ENCODE data around the gene CDHR5. TPM values are rescaled to one million over a fixed set of nuclear protein-coding genes. Genes with fewer than 3 reads are reported as not detected.

CDHR5 gene
- total and polyA plus RNA-seq, 7 experiments from 2014 or later = not detected

DNA sequence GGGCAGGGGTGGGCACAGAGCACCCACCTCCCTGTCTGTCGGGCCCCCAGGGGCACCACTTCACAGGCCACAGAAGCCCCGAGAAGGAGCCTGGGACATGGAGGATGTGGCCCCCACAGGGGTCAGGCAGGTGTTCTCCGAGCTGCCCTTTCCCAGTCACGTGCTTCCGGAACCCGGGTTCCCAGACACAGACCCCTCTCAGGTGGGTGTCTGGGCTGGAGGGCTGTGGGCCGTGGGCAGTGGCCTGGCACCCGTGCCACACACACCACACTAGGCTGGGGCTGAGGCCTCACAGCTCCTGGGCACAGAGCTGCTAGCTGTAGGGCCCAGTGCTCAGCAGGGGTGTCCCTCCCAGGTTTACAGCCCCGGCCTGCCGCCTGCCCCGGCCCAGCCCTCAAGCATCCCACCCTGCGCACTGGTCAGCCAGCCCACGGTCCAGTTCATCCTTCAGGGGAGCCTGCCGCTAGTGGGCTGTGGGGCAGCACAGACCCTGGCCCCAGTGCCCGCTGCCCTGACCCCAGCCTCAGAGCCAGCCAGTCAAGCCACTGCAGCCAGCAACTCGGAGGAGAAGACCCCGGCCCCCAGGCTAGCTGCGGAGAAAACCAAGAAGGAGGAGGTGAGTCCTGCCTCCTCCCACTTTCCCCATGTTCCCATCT lies 14.5 kb downstream of the CDHR5 start:
- Histone ChIP-seq H3K9me3 (ENCODE audit: control insufficient read depth in 2 of 3, low read length in 3 of 3) (no peaks in the 10 kb centered on the region), H3K27me3 (ENCODE audit: control insufficient read depth in 2 of 2, insufficient read depth in 2 of 2, low read length in 2 of 2) (no peaks in the 10 kb centered on the region), H3K4me3 (ENCODE audit: low read length) (no peak overlapping the region), H3K36me3 (ENCODE audit: control insufficient read depth in 2 of 3, insufficient read depth in 3 of 3, low read length in 3 of 3) (peaks cover 0 to 82% (median 34%) of the 10 kb centered on the region in 3 experiments), H3K27ac (ENCODE audit: low read depth, low read length) (peak overlapping the region; percentile 28), H3K4me1 (ENCODE audit: control insufficient read depth in 2 of 2, insufficient read depth in 2 of 2, low read length in 2 of 2) (peaks cover 8 to 22% of the 10 kb centered on the region in 2 donors)
- no peaks in the 10 kb centered on the region for H3K27me3 Mint-ChIP-seq
- ChIA-PET CTCF (no interaction called here), POLR2A (no interaction called here)
- H3K36me3 Mint-ChIP-seq = peaks cover 0 to 16% (median 5%) of the 10 kb centered on the region in 5 donors
- H3K4me3 Mint-ChIP-seq = no peak overlapping the region
- intact Hi-C loops (cut with micrococcal nuclease) = no loop called here
- ATAC-seq (no peak), DNase-seq (peak in 1 of 9 donors; percentile 22)
- peaks cover 0 to under 1% (median 0%) of the 10 kb centered on the region in 11 donors for H3K9me3 Mint-ChIP-seq
- H3K4me1 Mint-ChIP-seq = peaks cover 0 to 14% (median 10%) of the 10 kb centered on the region in 7 donors
- H3K27ac Mint-ChIP-seq = peak overlapping the region in 4 of 9 donors; percentile 58 to 91 (median 78)

DNA sequence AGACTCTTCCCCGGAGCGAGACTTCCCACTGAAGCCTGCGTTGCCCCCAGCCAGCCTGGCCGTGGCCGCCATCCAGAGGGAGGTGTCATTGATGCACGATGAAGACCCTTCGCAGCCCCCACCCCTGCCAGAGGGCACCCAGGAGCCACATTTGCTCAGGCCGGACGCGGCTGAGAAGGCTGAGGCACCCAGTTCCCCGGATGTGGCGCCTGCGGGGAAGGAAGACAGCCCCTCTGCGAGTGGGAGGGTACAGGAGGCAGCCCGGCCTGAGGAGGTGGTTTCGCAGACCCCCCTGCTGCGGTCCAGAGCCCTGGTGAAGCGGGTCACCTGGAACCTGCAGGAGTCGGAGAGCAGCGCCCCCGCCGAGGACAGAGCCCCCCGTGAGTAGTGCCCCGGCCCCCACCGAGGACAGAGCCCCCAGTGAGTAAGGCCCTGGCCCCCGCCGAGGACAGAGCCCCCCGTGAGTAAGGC lies 15.4 kb downstream of the CDHR5 start:
- H3K4me1 ChIP-seq (ENCODE audit: control insufficient read depth in 2 of 2, insufficient read depth in 2 of 2, low read length in 2 of 2) = peaks cover 7 to 13% of the 10 kb centered on the region in 2 donors
- Mint-ChIP-seq H3K36me3 (peaks cover 0 to 16% (median 5%) of the 10 kb centered on the region in 5 donors), H3K4me3 (no peak overlapping the region), H3K4me1 (peaks cover 0 to 12% (median 8%) of the 10 kb centered on the region in 7 donors), H3K27ac (no peak overlapping the region), H3K9me3 (no peaks in the 10 kb centered on the region), H3K27me3 (no peaks in the 10 kb centered on the region)
- no peak overlapping the region for H3K4me3 ChIP-seq (ENCODE audit: low read length)
- H3K27me3 ChIP-seq (ENCODE audit: control insufficient read depth in 2 of 2, insufficient read depth in 2 of 2, low read length in 2 of 2) = no peaks in the 10 kb centered on the region
- no peaks in the 10 kb centered on the region for H3K9me3 ChIP-seq (ENCODE audit: control insufficient read depth in 2 of 3, low read length in 3 of 3)
- intact Hi-C loops (cut with micrococcal nuclease) = no loop called here
- no peak overlapping the region for H3K27ac ChIP-seq (ENCODE audit: low read depth, low read length)
- ATAC-seq = no peak
- peaks cover 0 to 90% (median 35%) of the 10 kb centered on the region in 3 experiments for H3K36me3 ChIP-seq (ENCODE audit: control insufficient read depth in 2 of 3, insufficient read depth in 3 of 3, low read length in 3 of 3)
- DNase-seq = peak in 1 of 9 donors; percentile 21
- ChIA-PET POLR2A (no interaction called here), CTCF (no interaction called here)

DNA sequence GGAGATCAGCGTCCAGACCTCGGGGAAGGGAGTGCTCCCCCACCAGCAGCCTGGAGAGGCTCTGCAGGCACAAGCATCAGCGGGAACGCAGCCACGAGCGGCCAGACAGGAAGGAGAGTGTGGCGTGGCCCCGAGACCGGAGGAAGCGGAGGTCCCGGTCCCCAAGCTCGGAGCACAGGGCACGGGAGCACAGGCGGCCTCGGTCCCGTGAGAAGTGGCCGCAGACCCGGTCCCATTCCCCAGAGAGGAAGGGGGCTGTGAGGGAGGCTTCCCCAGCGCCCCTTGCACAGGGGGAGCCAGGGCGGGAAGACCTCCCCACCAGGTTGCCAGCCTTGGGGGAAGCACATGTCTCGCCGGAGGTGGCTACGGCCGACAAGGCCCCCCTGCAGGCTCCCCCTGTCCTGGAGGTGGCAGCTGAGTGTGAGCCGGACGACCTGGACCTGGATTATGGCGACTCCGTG lies 15.9 kb downstream of the CDHR5 start:
- peaks cover 0 to 20% (median 5%) of the 10 kb centered on the region in 5 donors for H3K36me3 Mint-ChIP-seq
- peak overlapping the region in 2 of 9 donors; percentile 56 to 83 for H3K27ac Mint-ChIP-seq
- no peaks in the 10 kb centered on the region for H3K9me3 Mint-ChIP-seq
- ChIA-PET POLR2A (interaction anchor here (0.6 to 1.1 kb wide), 2 partner anchors 51 to 352 kb away, joined by 4 to 6 read pairs; no protein-coding TSS in a partner anchor), CTCF (interaction anchor here (1.0 kb wide), 1 partner anchor 53 kb away, joined by 3 read pairs; no protein-coding TSS in a partner anchor)
- no peaks in the 10 kb centered on the region for H3K27me3 ChIP-seq (ENCODE audit: control insufficient read depth in 2 of 2, insufficient read depth in 2 of 2, low read length in 2 of 2)
- no peaks in the 10 kb centered on the region for H3K9me3 ChIP-seq (ENCODE audit: control insufficient read depth in 2 of 3, low read length in 3 of 3)
- H3K36me3 ChIP-seq (ENCODE audit: control insufficient read depth in 2 of 3, insufficient read depth in 3 of 3, low read length in 3 of 3) = peaks cover 0 to 95% (median 37%) of the 10 kb centered on the region in 3 experiments
- no peak overlapping the region for H3K4me3 ChIP-seq (ENCODE audit: low read length)
- H3K27me3 Mint-ChIP-seq = no peaks in the 10 kb centered on the region
- H3K27ac ChIP-seq (ENCODE audit: low read depth, low read length) = no peak overlapping the region
- ATAC-seq = no peak
- peaks cover 0 to 9% (median 5%) of the 10 kb centered on the region in 7 donors for H3K4me1 Mint-ChIP-seq
- H3K4me1 ChIP-seq (ENCODE audit: control insufficient read depth in 2 of 2, insufficient read depth in 2 of 2, low read length in 2 of 2) = peaks cover 2 to 8% of the 10 kb centered on the region in 2 donors
- H3K4me3 Mint-ChIP-seq = no peak overlapping the region
- DNase-seq = peak in 1 of 9 donors; percentile 22
- intact Hi-C loops (cut with micrococcal nuclease) = no loop called here

DNA sequence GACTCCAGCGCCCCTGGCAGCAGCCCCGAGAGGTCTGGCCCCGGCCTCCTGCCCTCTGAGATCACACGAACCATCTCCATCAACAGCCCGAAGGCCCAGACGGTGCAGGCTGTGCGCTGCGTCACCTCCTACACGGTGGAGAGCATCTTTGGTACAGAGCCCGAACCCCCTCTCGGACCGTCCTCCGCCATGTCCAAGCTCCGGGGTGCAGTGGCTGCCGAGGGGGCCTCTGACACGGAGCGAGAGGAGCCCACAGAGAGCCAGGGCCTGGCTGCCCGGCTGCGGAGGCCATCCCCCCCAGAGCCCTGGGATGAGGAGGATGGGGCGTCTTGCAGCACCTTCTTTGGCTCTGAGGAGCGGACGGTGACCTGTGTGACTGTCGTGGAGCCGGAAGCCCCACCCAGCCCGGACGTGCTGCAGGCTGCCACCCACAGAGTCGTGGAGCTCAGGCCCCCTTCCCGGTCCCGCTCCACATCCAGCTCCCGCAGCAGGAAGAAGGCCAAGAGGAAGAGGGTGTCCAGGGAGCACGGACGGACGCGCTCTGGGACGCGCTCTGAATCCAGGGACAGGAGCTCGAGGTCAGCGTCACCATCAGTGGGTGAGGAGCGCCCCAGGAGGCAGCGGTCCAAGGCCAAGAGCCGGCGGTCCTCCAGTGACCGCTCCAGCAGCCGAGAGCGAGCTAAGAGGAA lies 16.6 kb downstream of the CDHR5 start:
- H3K4me3 ChIP-seq (ENCODE audit: low read length) = no peak overlapping the region
- Mint-ChIP-seq H3K9me3 (no peaks in the 10 kb centered on the region), H3K4me1 (peaks cover 0 to 9% (median 5%) of the 10 kb centered on the region in 7 donors), H3K27ac (peak overlapping the region in 3 of 9 donors; percentile 18 to 83 (median 56)), H3K27me3 (no peaks in the 10 kb centered on the region), H3K36me3 (peaks cover 0 to 21% (median 5%) of the 10 kb centered on the region in 5 donors), H3K4me3 (no peak overlapping the region)
- ATAC-seq (no peak), DNase-seq (no peak)
- H3K36me3 ChIP-seq (ENCODE audit: control insufficient read depth in 2 of 3, insufficient read depth in 3 of 3, low read length in 3 of 3) = peaks cover 0 to 98% (median 39%) of the 10 kb centered on the region in 3 experiments
- intact Hi-C loops (cut with micrococcal nuclease) = no loop called here
- no peak overlapping the region for H3K27ac ChIP-seq (ENCODE audit: low read depth, low read length)
- CTCF ChIA-PET = interaction anchor here (1.0 kb wide), 1 partner anchor 54 kb away, joined by 3 read pairs; no protein-coding TSS in a partner anchor
- POLR2A ChIA-PET = interaction anchor here (0.6 to 1.1 kb wide), 2 partner anchors 50 to 351 kb away, joined by 4 to 6 read pairs; no protein-coding TSS in a partner anchor
- H3K9me3 ChIP-seq (ENCODE audit: control insufficient read depth in 2 of 3, low read length in 3 of 3) = no peaks in the 10 kb centered on the region
- peaks cover 0 to 2% of the 10 kb centered on the region in 2 donors for H3K4me1 ChIP-seq (ENCODE audit: control insufficient read depth in 2 of 2, insufficient read depth in 2 of 2, low read length in 2 of 2)
- H3K27me3 ChIP-seq (ENCODE audit: control insufficient read depth in 2 of 2, insufficient read depth in 2 of 2, low read length in 2 of 2) = no peaks in the 10 kb centered on the region

DNA sequence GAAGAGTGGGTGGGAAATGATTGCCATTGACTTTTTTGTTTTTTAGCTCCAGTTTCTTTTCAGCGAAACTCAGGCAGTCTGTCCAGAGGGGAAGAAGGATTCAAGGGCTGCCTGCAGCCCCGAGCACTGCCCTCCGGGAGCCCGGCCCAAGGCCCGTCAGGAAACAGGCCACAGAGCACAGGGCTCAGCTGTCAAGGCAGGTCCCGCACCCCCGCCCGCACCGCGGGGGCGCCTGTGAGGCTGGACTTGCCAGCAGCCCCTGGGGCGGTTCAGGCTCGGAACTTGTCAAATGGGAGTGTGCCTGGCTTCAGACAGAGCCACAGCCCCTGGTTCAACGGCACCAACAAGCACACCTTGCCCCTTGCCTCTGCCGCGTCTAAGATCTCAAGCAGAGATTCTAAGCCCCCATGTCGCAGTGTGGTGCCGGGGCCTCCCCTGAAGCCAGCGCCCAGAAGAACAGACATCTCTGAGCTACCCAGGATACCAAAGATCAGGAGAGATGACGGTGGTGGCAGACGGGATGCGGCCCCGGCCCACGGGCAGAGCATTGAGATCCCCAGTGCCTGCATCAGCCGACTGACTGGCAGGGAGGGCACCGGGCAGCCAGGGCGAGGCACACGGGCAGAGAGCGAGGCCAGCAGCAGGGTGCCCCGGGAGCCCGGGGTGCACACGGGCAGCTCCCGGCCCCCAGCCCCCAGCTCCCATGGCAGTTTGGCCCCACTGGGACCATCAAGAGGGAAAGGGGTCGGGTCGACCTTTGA lies 17.6 kb downstream of the CDHR5 start:
- no peaks in the 10 kb centered on the region for H3K27me3 Mint-ChIP-seq
- no peak overlapping the region for H3K27ac ChIP-seq (ENCODE audit: low read depth, low read length)
- POLR2A ChIA-PET = no interaction called here
- H3K27me3 ChIP-seq (ENCODE audit: control insufficient read depth in 2 of 2, insufficient read depth in 2 of 2, low read length in 2 of 2) = no peaks in the 10 kb centered on the region
- DNase-seq (no peak), ATAC-seq (no peak)
- no peaks in the 10 kb centered on the region for H3K4me1 ChIP-seq (ENCODE audit: control insufficient read depth in 2 of 2, insufficient read depth in 2 of 2, low read length in 2 of 2)
- H3K9me3 Mint-ChIP-seq = no peaks in the 10 kb centered on the region
- no peak overlapping the region for H3K4me3 ChIP-seq (ENCODE audit: low read length)
- CTCF ChIA-PET = no interaction called here
- peaks cover 0 to 5% (median 2%) of the 10 kb centered on the region in 7 donors for H3K4me1 Mint-ChIP-seq
- H3K9me3 ChIP-seq (ENCODE audit: control insufficient read depth in 2 of 3, low read length in 3 of 3) = no peaks in the 10 kb centered on the region
- peak overlapping the region in 1 of 9 donors; percentile 42 for H3K27ac Mint-ChIP-seq
- intact Hi-C loops (cut with micrococcal nuclease) = no loop called here
- peaks cover 0 to 22% (median 5%) of the 10 kb centered on the region in 5 donors for H3K36me3 Mint-ChIP-seq
- no peak overlapping the region for H3K4me3 Mint-ChIP-seq
- H3K36me3 ChIP-seq (ENCODE audit: control insufficient read depth in 2 of 3, insufficient read depth in 3 of 3, low read length in 3 of 3) = peaks cover 0 to 98% (median 35%) of the 10 kb centered on the region in 3 experiments

DNA sequence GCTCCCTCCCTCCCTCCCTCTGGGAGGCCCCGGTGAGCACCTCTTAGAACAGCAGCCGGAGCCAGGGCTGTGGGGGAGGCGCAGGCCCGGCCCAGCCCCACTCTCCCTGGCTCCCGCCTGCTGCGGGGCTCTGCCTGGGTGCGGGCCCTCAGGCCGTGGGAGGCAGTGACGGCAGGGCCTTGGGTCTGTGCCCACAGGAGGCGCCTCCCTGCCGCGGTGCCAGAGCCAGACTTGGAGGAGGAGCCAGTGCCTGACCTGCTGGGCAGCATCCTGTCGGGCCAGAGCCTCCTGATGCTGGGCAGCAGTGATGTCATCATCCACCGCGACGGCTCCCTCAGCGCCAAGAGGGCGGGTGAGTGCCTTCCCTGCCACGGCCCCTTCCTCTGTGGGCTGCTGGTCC lies 18.5 kb downstream of the CDHR5 start:
- H3K27ac Mint-ChIP-seq = no peak overlapping the region
- peaks cover 3 to 30% (median 5%) of the 10 kb centered on the region in 5 donors for H3K36me3 Mint-ChIP-seq
- Histone ChIP-seq H3K27me3 (ENCODE audit: control insufficient read depth in 2 of 2, insufficient read depth in 2 of 2, low read length in 2 of 2) (no peaks in the 10 kb centered on the region), H3K4me3 (ENCODE audit: low read length) (no peak overlapping the region), H3K4me1 (ENCODE audit: control insufficient read depth in 2 of 2, insufficient read depth in 2 of 2, low read length in 2 of 2) (no peaks in the 10 kb centered on the region), H3K9me3 (ENCODE audit: control insufficient read depth in 2 of 3, low read length in 3 of 3) (no peaks in the 10 kb centered on the region), H3K27ac (ENCODE audit: low read depth, low read length) (no peak overlapping the region), H3K36me3 (ENCODE audit: control insufficient read depth in 2 of 3, insufficient read depth in 3 of 3, low read length in 3 of 3) (peaks cover 0 to 98% (median 32%) of the 10 kb centered on the region in 3 experiments)
- ChIA-PET CTCF (no interaction called here), POLR2A (no interaction called here)
- H3K4me3 Mint-ChIP-seq = no peak overlapping the region
- H3K9me3 Mint-ChIP-seq = no peaks in the 10 kb centered on the region
- H3K27me3 Mint-ChIP-seq = no peaks in the 10 kb centered on the region
- DNase-seq (no peak), ATAC-seq (no peak)
- intact Hi-C loops (cut with micrococcal nuclease) = no loop called here
- peaks cover 0 to 2% (median 0%) of the 10 kb centered on the region in 7 donors for H3K4me1 Mint-ChIP-seq
